Thyroid gland (tissue), 4 donors: ENCODE data around the gene TSPAN4. TPM values are rescaled to one million over a fixed set of nuclear protein-coding genes. Genes with fewer than 3 reads are reported as not detected.

Source experiments
- DNase-seq, 2 donors: peaks; one replicate each; pipeline ENCODE4 v3.0.0-alpha.2; 2019
- H3K27ac ChIP-seq, 3 donors: fragments of 200-600 bp; sonication (generic); 1 replicate in 2 of 3; 2 replicates in 1 of 3; pipeline ENCODE4 v1.5.1; 2016 to 2019; ENCODE audit warnings: mild to moderate bottlenecking in 1 of 3, moderate library complexity in 1 of 3
- H3K27me3 ChIP-seq: fragments of 200-600 bp; sonication (generic); one replicate; pipeline ENCODE4 v1.5.1; 2019
- H3K36me3 ChIP-seq, 2 donors: fragments of 200-600 bp; sonication (generic); one replicate each; pipeline ENCODE4 v1.5.1; 2016 to 2019
- H3K4me1 ChIP-seq, 2 donors: fragments of 200-600 bp; sonication (generic); one replicate each; pipeline ENCODE4 v1.5.1; 2017 to 2019
- H3K4me3 ChIP-seq, 3 donors: fragments of 200-600 bp; sonication (generic); replicated peaks in 1 of 3; 1 replicate in 2 of 3; 2 replicates in 1 of 3; pipeline ENCODE4 v1.5.1; 2016; ENCODE audit warnings: mild to moderate bottlenecking in 1 of 3
- H3K9me3 ChIP-seq: fragments of 200-600 bp; sonication (generic); one replicate; pipeline ENCODE4 v1.5.1; 2017
- POLR2A ChIP-seq, 2 donors: fragments of 450-650 bp; IDR thresholded peaks; one replicate each; pipeline ENCODE4 v1.6.1; 2017; ENCODE audit warnings: antibody characterized with exemption in 2 of 2, mild to moderate bottlenecking in 2 of 2, moderate library complexity in 1 of 2
- WGBS, 2 donors: methylation state at CpG; one replicate each; pipeline ENCODE4 v1.1.5; 2017; 5-methylcytosine and 5-hydroxymethylcytosine counted together
- intact Hi-C: fragments of 100-400 bp; cut with DNase I; formaldehyde crosslinking; loops from one replicate; pipeline ENCODE4 v1.15.1; 2023
- total RNA-seq, 4 donors: library from RNA; depleted of rRNA; stranded (reverse); fragments of >200 nt; gene quantifications; one replicate each; pipeline ENCODE4 v1.2.3, GENCODE V29; 2016
- TF ChIP-seq, protein P1 (sequence below), 6 experiments: fragments of 200-600 bp in 3 of 6; fragments of 450-650 bp in 3 of 6; sonication (generic) in 3 of 6; IDR thresholded peaks; one replicate each; pipeline ENCODE4 v1.5.1; 2016 to 2019; ENCODE audit warnings: antibody characterized with exemption in 6 of 6, mild to moderate bottlenecking in 2 of 6, inconsistent platforms in 1 of 6, moderate library complexity in 1 of 6

The TSPAN4 gene, protein sequence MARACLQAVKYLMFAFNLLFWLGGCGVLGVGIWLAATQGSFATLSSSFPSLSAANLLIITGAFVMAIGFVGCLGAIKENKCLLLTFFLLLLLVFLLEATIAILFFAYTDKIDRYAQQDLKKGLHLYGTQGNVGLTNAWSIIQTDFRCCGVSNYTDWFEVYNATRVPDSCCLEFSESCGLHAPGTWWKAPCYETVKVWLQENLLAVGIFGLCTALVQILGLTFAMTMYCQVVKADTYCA
- 100 to 1,000 TPM in 2 of 4 donors, 10 to 100 TPM in 2; 86.1 to 127 (median 107) TPM for total RNA-seq

DNA sequence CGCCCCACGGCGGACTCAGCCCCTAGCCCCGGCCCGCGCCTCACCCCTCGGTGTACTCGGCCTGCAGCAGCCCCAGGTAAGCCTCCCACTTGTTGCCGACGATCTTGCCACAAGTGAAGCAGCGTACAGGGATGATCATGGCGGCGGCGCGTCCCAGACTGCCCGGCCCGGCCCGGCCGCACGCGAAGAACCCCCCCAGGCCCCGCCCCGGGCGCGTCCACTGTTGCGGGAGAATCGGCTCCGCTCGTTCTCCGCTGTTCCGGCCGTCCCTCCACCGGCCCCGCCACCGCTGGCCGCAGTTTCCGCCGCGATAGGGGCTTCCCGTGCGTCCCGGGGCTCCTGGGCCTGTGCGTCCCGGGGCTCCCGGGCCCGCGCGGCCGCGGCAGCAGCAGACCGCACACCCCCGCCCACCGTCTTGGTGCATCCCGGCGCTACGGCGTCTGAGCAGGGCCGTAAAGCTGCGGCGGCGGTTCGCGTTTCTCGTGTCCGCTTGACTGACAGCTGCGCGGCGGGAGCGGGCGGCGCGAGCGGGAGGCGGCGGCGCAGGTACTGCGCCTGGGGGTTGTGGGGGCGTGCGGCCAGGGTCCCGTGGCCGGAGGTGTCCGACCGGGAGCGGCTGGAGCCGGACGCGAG, at the start of gene TSPAN4, which contains the start of gene POLR2L:
TSS of gene TSPAN4 (plus strand) at position 483 of the 633 bp plus-strand sequence. CDS start 7,453 bp downstream, outside the sequence.
TSS of gene POLR2L (minus strand) at position 160 of the 633 bp plus-strand sequence. CDS start at position 139, 21 bp downstream.
- peaks cover 34 to 36% of the 10 kb centered on the region in 2 donors for H3K4me1 ChIP-seq

DNA sequence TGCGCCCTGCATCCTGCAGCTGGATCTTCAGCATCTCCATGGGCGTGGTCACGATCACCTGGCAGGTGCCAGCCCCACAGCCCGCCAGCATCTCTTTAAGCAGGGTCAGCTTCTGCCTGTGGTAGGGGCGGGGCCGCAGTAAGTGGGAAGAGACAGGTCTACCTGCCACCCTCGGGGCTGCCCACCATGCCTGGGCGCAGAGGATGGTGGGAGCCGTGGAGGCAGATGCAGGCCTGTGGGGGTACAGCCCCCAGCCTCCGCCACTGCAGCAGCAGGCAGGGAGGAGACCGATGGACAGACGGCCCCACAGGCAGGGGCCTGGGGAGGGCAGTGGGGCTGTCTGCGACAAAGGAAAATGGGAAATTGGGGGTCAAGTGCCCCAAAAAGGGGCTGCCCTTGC, 49.8 kb upstream of the TSPAN4 start:
- DNase-seq: no peak
- no peak for TF ChIP-seq POLR2A (IDR thresholded peaks at IDR 0.05)
- TF ChIP-seq, protein P1, sequence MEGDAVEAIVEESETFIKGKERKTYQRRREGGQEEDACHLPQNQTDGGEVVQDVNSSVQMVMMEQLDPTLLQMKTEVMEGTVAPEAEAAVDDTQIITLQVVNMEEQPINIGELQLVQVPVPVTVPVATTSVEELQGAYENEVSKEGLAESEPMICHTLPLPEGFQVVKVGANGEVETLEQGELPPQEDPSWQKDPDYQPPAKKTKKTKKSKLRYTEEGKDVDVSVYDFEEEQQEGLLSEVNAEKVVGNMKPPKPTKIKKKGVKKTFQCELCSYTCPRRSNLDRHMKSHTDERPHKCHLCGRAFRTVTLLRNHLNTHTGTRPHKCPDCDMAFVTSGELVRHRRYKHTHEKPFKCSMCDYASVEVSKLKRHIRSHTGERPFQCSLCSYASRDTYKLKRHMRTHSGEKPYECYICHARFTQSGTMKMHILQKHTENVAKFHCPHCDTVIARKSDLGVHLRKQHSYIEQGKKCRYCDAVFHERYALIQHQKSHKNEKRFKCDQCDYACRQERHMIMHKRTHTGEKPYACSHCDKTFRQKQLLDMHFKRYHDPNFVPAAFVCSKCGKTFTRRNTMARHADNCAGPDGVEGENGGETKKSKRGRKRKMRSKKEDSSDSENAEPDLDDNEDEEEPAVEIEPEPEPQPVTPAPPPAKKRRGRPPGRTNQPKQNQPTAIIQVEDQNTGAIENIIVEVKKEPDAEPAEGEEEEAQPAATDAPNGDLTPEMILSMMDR (IDR thresholded peaks at IDR 0.05): no peak
- WGBS, 2 donors: 91 to 93% methylated on average over 8 to 13 of the region's 13 CpGs
- intact Hi-C loops: no loop called here
- Histone ChIP-seq H3K4me3 (no peak overlapping the region), H3K4me1 (peaks cover 25 to 30% of the 10 kb centered on the region in 2 donors), H3K36me3 (no peaks in the 10 kb centered on the region), H3K9me3 (no peaks in the 10 kb centered on the region), H3K27ac (no peak overlapping the region), H3K27me3 (no peaks in the 10 kb centered on the region)

More for the DNA sequence above, at the start of gene TSPAN4, which contains the start of gene POLR2L:
- Histone ChIP-seq H3K9me3 (no peaks in the 10 kb centered on the region), H3K27me3 (no peaks in the 10 kb centered on the region), H3K4me3 (peak within 1 kb of the TSS; percentile 54 to 97 (median 96)), H3K27ac (peak within 1 kb of the TSS; percentile 91 to 99 (median 99)), H3K36me3 (peaks cover 20 to 26% of the 10 kb centered on the region in 2 donors)
- TF ChIP-seq, protein P1 (IDR thresholded peaks at IDR 0.05): peak in 2 of 6 experiments; percentile 10 to 45
- peak; percentile 32 to 96 for TF ChIP-seq POLR2A (IDR thresholded peaks at IDR 0.05)
- peak; percentile 90 to 92 for DNase-seq
- 0 to 4% methylated on average over 5 to 7 of the region's 87 CpGs for WGBS, 2 donors
- intact Hi-C loops: no loop called here

DNA sequence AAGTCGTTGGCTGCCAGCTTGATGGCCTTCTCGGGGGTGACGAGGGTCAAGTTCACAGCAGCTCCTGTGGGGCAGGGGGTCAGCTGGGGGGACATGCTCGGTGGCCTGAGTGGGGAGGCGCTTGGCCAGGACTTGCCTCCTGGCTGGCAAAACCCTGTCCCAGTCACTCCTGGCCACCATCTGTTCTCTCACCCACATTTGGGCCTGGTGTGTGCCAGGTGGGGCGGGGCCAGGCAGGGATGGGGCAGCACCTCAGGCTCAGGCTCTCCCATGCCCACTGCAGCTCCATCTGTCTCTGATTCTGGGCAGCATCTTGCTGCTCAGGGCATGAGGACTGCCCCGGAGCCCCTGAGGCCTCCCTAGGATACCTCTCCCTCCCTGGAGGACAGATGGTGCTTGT, 49.1 kb upstream of the TSPAN4 start:
- Histone ChIP-seq H3K9me3 (no peaks in the 10 kb centered on the region), H3K27me3 (no peaks in the 10 kb centered on the region), H3K27ac (no peak overlapping the region), H3K36me3 (no peaks in the 10 kb centered on the region), H3K4me1 (peaks cover 29 to 34% of the 10 kb centered on the region in 2 donors), H3K4me3 (no peak overlapping the region)
- 91 to 96% methylated on average over 3 to 4 of the region's 7 CpGs for WGBS, 2 donors
- intact Hi-C loops: no loop called here
- no peak for DNase-seq
- no peak for TF ChIP-seq POLR2A (IDR thresholded peaks at IDR 0.05)
- TF ChIP-seq, protein P1 (IDR thresholded peaks at IDR 0.05): no peak

DNA sequence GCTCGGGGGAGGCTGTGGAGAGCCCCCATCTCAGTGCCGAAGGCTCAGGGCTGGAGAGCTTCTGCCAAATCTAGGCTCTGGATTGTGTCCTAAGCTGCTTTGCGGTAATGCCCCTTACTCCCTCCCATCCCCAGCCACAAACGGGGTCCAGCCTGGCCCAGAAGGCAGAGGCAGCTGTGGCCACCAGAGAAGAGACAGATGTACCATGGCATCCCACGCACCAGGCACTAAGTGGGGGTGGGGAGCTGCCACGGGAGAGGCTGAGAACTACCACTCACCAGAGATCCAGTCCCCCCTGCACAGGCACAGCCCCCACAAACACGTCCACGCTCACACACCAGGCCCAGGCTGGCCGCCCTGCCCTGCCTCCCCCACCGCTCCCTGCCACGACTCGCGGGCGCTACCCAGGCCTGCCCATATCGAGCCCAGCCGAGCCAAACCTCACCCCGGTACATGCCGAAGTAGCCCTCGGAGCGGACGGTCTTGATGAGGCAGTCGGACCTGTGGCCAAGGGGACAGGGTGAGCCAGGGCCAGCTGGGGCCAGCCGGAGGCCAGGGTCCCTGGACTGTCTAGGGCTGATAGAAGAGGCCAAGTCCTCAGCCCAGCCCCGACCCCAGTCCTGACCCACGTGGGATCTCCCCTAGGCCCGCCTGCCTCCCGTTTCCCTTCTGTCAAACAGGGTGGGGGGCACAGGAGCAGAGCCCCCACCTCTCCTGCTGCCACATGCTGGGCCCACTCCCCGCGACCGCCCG, 48.5 kb upstream of the TSPAN4 start:
- WGBS, 2 donors: 94 to 98% methylated on average over 7 to 26 of the region's 31 CpGs
- Histone ChIP-seq H3K36me3 (no peaks in the 10 kb centered on the region), H3K27me3 (no peaks in the 10 kb centered on the region), H3K9me3 (no peaks in the 10 kb centered on the region), H3K4me1 (peaks cover 31 to 36% of the 10 kb centered on the region in 2 donors), H3K27ac (no peak overlapping the region), H3K4me3 (no peak overlapping the region)
- intact Hi-C loops: no loop called here
- TF ChIP-seq, protein P1 (IDR thresholded peaks at IDR 0.05): no peak
- TF ChIP-seq POLR2A (IDR thresholded peaks at IDR 0.05): no peak
- DNase-seq: no peak
